ENCODE measurements around the gene SULT6B1. TPM values are rescaled to one million over a fixed set of nuclear protein-coding genes. Genes with fewer than 3 reads are reported as not detected.
A peak's percentile ranks its signal among the peaks of the same experiment; 100 is the strongest.
"Not testable (repeated sequence)": the region's sequence is repeated elsewhere in the genome, so short reads cannot be mapped to it uniquely, and the experiment has no call there.

The SULT6B1 gene
- total RNA-seq, 1 donor: not detected

DNA sequence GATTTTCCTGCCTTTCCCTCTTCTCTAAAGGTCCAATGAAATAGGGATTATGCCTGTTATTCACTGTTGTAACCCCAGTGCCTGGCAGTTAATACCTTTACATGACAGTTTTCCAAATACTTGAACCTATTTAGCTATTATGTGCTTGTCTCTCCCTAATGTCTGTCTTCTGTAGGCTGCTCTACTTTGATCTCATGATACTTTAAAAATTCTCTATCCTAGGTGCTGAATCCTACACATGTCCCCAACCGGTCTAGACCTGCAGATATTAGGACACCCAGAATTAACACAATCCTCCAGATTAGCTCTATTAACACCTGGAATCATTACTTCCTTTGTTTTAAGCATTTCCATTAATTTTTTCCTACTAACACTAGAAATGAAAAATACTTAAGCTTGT, 35.6 kb upstream of the SULT6B1 start:
- no peak overlapping the region for H3K4me3 ChIP-seq (ENCODE audit: low read depth, low read length)
- DNase-seq (ENCODE audit: low read depth): no peak
- TF ChIP-seq, protein P1, sequence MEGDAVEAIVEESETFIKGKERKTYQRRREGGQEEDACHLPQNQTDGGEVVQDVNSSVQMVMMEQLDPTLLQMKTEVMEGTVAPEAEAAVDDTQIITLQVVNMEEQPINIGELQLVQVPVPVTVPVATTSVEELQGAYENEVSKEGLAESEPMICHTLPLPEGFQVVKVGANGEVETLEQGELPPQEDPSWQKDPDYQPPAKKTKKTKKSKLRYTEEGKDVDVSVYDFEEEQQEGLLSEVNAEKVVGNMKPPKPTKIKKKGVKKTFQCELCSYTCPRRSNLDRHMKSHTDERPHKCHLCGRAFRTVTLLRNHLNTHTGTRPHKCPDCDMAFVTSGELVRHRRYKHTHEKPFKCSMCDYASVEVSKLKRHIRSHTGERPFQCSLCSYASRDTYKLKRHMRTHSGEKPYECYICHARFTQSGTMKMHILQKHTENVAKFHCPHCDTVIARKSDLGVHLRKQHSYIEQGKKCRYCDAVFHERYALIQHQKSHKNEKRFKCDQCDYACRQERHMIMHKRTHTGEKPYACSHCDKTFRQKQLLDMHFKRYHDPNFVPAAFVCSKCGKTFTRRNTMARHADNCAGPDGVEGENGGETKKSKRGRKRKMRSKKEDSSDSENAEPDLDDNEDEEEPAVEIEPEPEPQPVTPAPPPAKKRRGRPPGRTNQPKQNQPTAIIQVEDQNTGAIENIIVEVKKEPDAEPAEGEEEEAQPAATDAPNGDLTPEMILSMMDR (IDR thresholded peaks at IDR 0.05; ENCODE audit: insufficient read depth, low read depth, low read length): no peak

DNA sequence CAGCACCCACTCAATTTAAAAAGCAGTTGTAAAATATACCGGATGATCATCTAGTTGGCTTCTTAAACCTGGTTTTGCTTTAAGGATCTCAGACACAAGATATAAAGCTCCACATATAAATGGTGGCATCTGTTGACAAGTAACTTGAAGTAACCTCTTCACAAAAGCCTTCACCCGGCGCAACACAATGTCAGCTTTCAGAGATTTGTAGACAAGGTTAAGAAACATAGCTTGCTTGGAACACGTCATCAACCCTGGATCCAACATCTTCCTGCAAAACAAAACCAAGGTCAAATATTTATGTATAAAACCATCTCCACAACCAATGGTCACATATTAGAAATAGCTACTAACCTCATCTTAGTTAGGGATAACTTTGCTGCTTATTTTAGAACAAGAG, 34.7 kb upstream of the SULT6B1 start:
- TF ChIP-seq, protein P1 (IDR thresholded peaks at IDR 0.05; ENCODE audit: insufficient read depth, low read depth, low read length): no peak
- DNase-seq (ENCODE audit: low read depth): no peak
- H3K4me3 ChIP-seq (ENCODE audit: low read depth, low read length): no peak overlapping the region

DNA sequence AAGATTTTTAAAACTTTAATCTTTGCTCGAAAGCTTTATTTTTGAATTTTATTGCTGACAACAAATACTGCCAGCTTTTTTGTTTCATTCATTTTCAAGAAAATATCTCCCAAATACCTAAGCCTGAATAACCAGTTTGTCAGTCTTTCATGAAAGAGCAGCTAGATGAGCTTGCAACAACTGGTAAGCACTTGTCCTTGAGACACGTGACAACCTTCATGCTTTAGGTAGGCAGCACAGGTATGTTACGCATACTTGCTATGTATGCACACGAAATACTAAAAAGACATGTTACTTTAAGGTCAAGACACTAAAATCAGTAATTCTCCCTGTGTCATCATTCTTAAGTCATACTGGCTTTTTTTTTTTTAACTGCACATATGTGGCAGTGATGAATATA, 30.6 kb upstream of the SULT6B1 start:
- no peak overlapping the region for H3K4me3 ChIP-seq (ENCODE audit: low read depth, low read length)
- TF ChIP-seq, protein P1 (IDR thresholded peaks at IDR 0.05; ENCODE audit: insufficient read depth, low read depth, low read length): no peak
- DNase-seq (ENCODE audit: low read depth): no peak

DNA sequence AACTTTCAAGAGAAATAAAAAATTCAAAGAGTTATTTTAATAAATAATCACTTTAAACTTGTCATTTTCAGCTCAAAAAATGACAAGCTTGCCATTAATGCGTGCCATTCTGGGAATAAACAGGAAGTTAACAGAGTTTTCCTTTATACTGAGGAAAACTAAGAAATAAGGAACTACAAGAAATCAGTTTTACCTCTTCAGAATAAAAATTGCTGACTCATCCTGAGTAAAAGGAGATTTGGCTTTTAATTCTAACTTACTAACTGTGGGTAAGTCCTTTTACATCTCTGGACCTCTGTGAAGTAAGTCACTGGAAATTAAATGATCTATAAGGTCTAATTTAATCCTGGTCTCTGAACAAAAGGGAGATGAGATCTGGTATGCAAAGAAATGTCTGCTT, 26.8 kb upstream of the SULT6B1 start:
- H3K4me3 ChIP-seq (ENCODE audit: low read depth, low read length): no peak overlapping the region
- DNase-seq (ENCODE audit: low read depth): peak; percentile 9
- TF ChIP-seq, protein P1 (IDR thresholded peaks at IDR 0.05; ENCODE audit: insufficient read depth, low read depth, low read length): no peak

DNA sequence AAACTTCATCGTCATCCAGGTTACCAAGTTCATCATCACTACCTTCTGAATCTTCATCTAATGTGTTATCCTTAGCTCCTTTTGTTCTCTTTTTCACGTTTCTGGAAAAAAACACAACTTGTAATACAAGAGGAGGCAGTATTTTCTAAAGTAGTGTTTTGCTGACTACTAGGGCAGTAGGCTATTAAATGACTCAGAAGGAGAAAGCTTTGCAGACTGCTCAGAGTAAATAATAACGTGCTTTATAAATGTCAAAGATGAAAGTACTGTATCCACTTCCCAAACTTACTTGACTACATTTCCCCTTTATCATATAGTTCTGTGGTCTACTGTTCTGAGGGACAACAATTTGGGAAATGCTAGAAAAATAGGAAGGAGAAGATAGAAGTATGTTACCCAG, 23.5 kb upstream of the SULT6B1 start:
- peak; percentile 10 for DNase-seq (ENCODE audit: low read depth)
- TF ChIP-seq, protein P1 (IDR thresholded peaks at IDR 0.05; ENCODE audit: insufficient read depth, low read depth, low read length): no peak
- no peak overlapping the region for H3K4me3 ChIP-seq (ENCODE audit: low read depth, low read length)

DNA sequence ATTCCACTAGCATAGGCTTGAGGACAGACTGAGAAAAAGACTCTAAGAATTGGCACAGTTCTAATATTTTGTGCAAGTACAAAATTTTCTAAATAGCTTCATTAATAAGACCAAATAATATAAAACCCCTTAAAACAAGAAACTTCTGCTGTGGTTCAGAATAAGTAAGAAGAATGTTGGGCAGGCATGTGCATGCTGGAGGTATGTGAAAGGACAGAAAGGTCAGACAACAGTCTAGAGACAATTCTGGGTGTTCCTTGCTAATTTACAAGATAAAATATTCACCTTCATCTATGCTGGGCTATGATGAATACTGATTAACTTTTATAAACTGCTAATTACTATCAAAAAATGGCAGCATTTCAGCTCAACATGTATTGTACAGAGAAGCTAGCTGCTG, 22.7 kb upstream of the SULT6B1 start:
- no peak overlapping the region for H3K4me3 ChIP-seq (ENCODE audit: low read depth, low read length)
- TF ChIP-seq, protein P1 (IDR thresholded peaks at IDR 0.05; ENCODE audit: insufficient read depth, low read depth, low read length): no peak
- DNase-seq (ENCODE audit: low read depth): no peak

DNA sequence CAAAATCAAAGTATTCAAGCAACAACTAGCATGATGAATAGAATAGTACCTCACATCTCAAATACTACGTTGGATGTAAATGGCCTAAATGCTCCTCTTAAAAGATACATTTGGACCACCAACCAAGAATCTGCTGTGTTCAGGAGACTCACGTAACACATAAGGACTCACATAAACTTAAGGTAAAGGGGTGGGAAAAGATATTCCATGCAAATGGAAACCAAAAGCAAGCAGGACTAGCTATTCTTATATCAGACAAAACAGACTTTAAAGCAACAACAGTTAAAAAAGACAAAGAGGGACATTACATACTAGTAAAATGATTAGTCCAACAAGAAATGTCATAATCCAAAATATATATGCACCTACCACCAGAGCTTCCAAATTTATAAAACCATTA, 18.3 kb upstream of the SULT6B1 start:
- not testable (repeated sequence) for DNase-seq (ENCODE audit: low read depth)

More for the DNA sequence above, 18.3 kb upstream of the SULT6B1 start:
- not testable (repeated sequence) for H3K4me3 ChIP-seq (ENCODE audit: low read depth, low read length)

All from fibroblast of villous mesenchyme (primary cell).